HepG2 (cell line): Measurements from ENCODE around the gene PA2G4. TPM values are rescaled to one million over a fixed set of nuclear protein-coding genes. Genes with fewer than 3 reads are reported as not detected.

Experiments used
- ATAC-seq: fragments of 200-7000 bp; cut with Tn5 transposase; 3 replicates; pipeline ENCODE4 v1.9.1; 2020; ENCODE audit warnings: mild to moderate bottlenecking, moderate library complexity
- BruUV-seq: library from RNA; stranded (reverse); fragments of 400-500 nt; replicated peaks from 2 replicates; lab custom pipeline; 2021; lab: Mats Ljungman, UMichigan
- CTCF ChIA-PET: fragments of 300-600 bp; formaldehyde crosslinking; extraction: SDS; loops from one replicate; lab custom pipeline; 2021; ENCODE audit warnings: low total read pairs, inconsistent platforms, low intra/inter-chr PET ratio; lab: Yijun Ruan, JAX
- POLR2A ChIA-PET: fragments of 350-600 bp; sonication (Branson Sonifier 250); formaldehyde crosslinking; loops from one replicate; lab custom pipeline; 2020; ENCODE audit warnings: antibody characterized with exemption, inconsistent platforms; lab: Yijun Ruan, JAX
- DNase-seq: peaks from one replicate; pipeline ENCODE4 v3.0.0-alpha.2; 2015; ENCODE audit warnings: low spot score
- FAIRE-seq: peaks from 3 replicates; lab custom pipeline; 2011; peaks lifted over from hg19 to GRCh38; lab: Jason Lieb, UNC
- H2AFZ ChIP-seq: one replicate; pipeline ENCODE4 v1.6.1; 2011; ENCODE audit warnings: low read length, inconsistent platforms
- H3K27ac ChIP-seq: fragments of 300-600 bp; 3 replicates; pipeline ENCODE4 v1.8.0; 2011; ENCODE audit warnings: mixed run types, mild to moderate bottlenecking, mixed read lengths, low read length, inconsistent platforms; ENCODE audit not compliant: insufficient read depth; ENCODE audit errors: extremely low read length
- H3K27me3 ChIP-seq, 2 experiments: fragments of 200-600 bp in 1 of 2; 2 replicates in 1 of 2; 3 replicates in 1 of 2; pipeline versions ENCODE4 v1.6.0 to v1.8.0; 2011; ENCODE audit warnings: low read length in 2 of 2, mild to moderate bottlenecking in 2 of 2, moderate library complexity in 2 of 2, inconsistent platforms in 1 of 2; ENCODE audit not compliant: insufficient read depth in 2 of 2, control insufficient read depth in 1 of 2
- H3K36me3 ChIP-seq, 2 experiments: fragments of 200-600 bp in 1 of 2; replicated peaks in 1 of 2; 2 replicates in 1 of 2; 3 replicates in 1 of 2; pipeline versions ENCODE4 v1.5.1 to v1.8.0; 2011; ENCODE audit warnings: low read length in 2 of 2, inconsistent platforms in 1 of 2; ENCODE audit not compliant: insufficient read depth in 2 of 2, control insufficient read depth in 1 of 2
- H3K4me1 ChIP-seq: 2 replicates; pipeline ENCODE4 v1.5.1; 2012; ENCODE audit warnings: low read length, inconsistent platforms; ENCODE audit not compliant: insufficient read depth
- H3K4me2 ChIP-seq: 2 replicates; pipeline ENCODE4 v1.6.0; 2011; ENCODE audit warnings: low read depth, low read length, inconsistent platforms
- H3K4me3 ChIP-seq, 3 experiments: fragments of 200-600 bp in 1 of 3; sonication (generic), shearing (Covaris generic) in 1 of 3; replicated peaks in 1 of 3; 2 replicates each; pipeline ENCODE4 v1.5.1; 2011 to 2016; ENCODE audit warnings: low read length in 3 of 3, inconsistent platforms in 2 of 3, low read depth in 2 of 3, mild to moderate bottlenecking in 2 of 3, control low read depth in 1 of 3, mixed read lengths in 1 of 3; ENCODE audit not compliant: insufficient read depth in 1 of 3
- H3K79me2 ChIP-seq: one replicate; pipeline ENCODE4 v1.6.1; 2011; ENCODE audit warnings: low read length, inconsistent platforms; ENCODE audit not compliant: insufficient read depth
- H3K9ac ChIP-seq: 2 replicates; pipeline ENCODE4 v1.6.0; 2011; ENCODE audit warnings: mild to moderate bottlenecking, low read depth, low read length, inconsistent platforms; ENCODE audit not compliant: insufficient read depth
- H3K9me3 ChIP-seq: 2 replicates; pipeline ENCODE4 v1.5.1; 2012; ENCODE audit warnings: mild to moderate bottlenecking, low read length
- H4K20me1 ChIP-seq: 2 replicates; pipeline ENCODE4 v1.6.0; 2011; ENCODE audit warnings: inconsistent platforms, mild to moderate bottlenecking, low read length, moderate library complexity; ENCODE audit not compliant: insufficient read depth
- ATF7 ChIP-seq, 2 experiments: fragments of 450-650 bp in 1 of 2; sonication (generic) in 1 of 2; formaldehyde crosslinking in 1 of 2; IDR thresholded peaks; 2 replicates each; pipeline versions ENCODE4 v1.4.0 to v1.6.1; 2016 to 2020; ENCODE audit warnings: antibody characterized with exemption in 1 of 2, mild to moderate bottlenecking in 1 of 2, missing genetic modification reagents in 1 of 2
- ELF3 ChIP-seq: IDR thresholded peaks from 2 replicates; pipeline ENCODE4 v1.6.1; 2016; ENCODE audit warnings: missing genetic modification reagents, missing compliant biosample characterization
- FIP1L1 ChIP-seq: fragments of 200-400 bp; formaldehyde crosslinking; IDR thresholded peaks from 2 replicates; pipeline ENCODE4 v1.6.1; 2018; ENCODE audit warnings: low read depth, mild to moderate bottlenecking, low read length, moderate library complexity, borderline replicate concordance; ENCODE audit not compliant: insufficient read depth
- RCOR2 ChIP-seq: IDR thresholded peaks from 2 replicates; pipeline ENCODE4 v1.6.1; 2016; ENCODE audit warnings: missing biosample characterization, missing genetic modification reagents
- RELA ChIP-seq: sonication (generic); formaldehyde crosslinking; IDR thresholded peaks from 2 replicates; pipeline ENCODE4 v1.4.0; 2020; ENCODE audit warnings: missing genetic modification reagents
- ZNF777 ChIP-seq: sonication (generic); formaldehyde crosslinking; IDR thresholded peaks from 2 replicates; pipeline ENCODE4 v1.4.0; 2020; ENCODE audit warnings: missing genetic modification reagents
- ZNF782 ChIP-seq: sonication (generic); formaldehyde crosslinking; IDR thresholded peaks from 2 replicates; pipeline ENCODE4 v1.4.0; 2020; ENCODE audit warnings: missing genetic modification reagents, mild to moderate bottlenecking, borderline replicate concordance
- WGBS: methylation state at CpG from one replicate; pipeline ENCODE4 v1.1.6; 2017; ENCODE audit warnings: low lambda C conversion rate; 5-methylcytosine and 5-hydroxymethylcytosine counted together
- in situ Hi-C: cut with HindIII; loops from 2 replicates; pipeline ENCODE4 v1.10.0; 2017; ENCODE audit warnings: low pct_unique_long_range_greater_than_20kb; ENCODE audit not compliant: extremely low pct_ligation_motif_present
- intact Hi-C: fragments of 100-400 bp; cut with micrococcal nuclease; formaldehyde crosslinking; loops from one replicate; pipeline ENCODE4 v1.10.0; 2022; ENCODE audit not compliant: unreplicated experiment
- polyA plus RNA-seq, 8 experiments: library from polyadenylated mRNA; depleted of rRNA in 3 of 8; stranded (reverse) in 7 of 8; unstranded in 1 of 8; fragments of >200 nt; fragmentation: Illumina TruSeq in 4 of 8; extraction: Trizol in 4 of 8; gene quantifications; 2 replicates each; pipeline versions ENCODE4 v1.2.1 to v1.2.3, GENCODE V29; 2011 to 2016; ENCODE audit warnings: low read depth in 4 of 8, missing spikeins in 1 of 8, mixed read lengths in 1 of 8; ENCODE audit not compliant: insufficient read depth in 1 of 8
- total RNA-seq, 5 experiments: library from RNA; depleted of rRNA; stranded (reverse); fragments of >200 nt; fragmentation: Illumina TruSeq; extraction: Trizol; gene quantifications; 2 replicates each; pipeline ENCODE4 v1.2.3, GENCODE V29; 2016; ENCODE audit warnings: low read depth in 1 of 5
- TF ChIP-seq, protein P1 (sequence below): sonication (generic); formaldehyde crosslinking; IDR thresholded peaks from 2 replicates; pipeline ENCODE4 v1.4.0; 2020; ENCODE audit warnings: mild to moderate bottlenecking, missing genetic modification reagents
- TF ChIP-seq, protein P2 (sequence below): sonication (generic); formaldehyde crosslinking; IDR thresholded peaks from 2 replicates; pipeline ENCODE4 v1.4.0; 2020; ENCODE audit warnings: missing genetic modification reagents, borderline replicate concordance
- TF ChIP-seq, protein P3 (sequence below): sonication (generic); formaldehyde crosslinking; IDR thresholded peaks from 2 replicates; pipeline ENCODE4 v1.4.0; 2020; ENCODE audit warnings: mild to moderate bottlenecking, missing genetic modification reagents
- TF ChIP-seq, protein P4 (sequence below): sonication (generic); formaldehyde crosslinking; IDR thresholded peaks from 2 replicates; pipeline ENCODE4 v1.9.0; 2022; ENCODE audit warnings: missing genetic modification reagents, mild to moderate bottlenecking, borderline replicate concordance
- TF ChIP-seq, protein P5 (sequence below): sonication (generic); formaldehyde crosslinking; IDR thresholded peaks from 2 replicates; pipeline ENCODE4 v1.4.0; 2020; ENCODE audit warnings: missing genetic modification reagents

Gene PA2G4
- total and polyA plus RNA-seq, 2 of the 13 experiments (the other 11 are each of a cell fraction or from before 2014, with no cell fraction given) = 147 to 240 TPM

DNA sequence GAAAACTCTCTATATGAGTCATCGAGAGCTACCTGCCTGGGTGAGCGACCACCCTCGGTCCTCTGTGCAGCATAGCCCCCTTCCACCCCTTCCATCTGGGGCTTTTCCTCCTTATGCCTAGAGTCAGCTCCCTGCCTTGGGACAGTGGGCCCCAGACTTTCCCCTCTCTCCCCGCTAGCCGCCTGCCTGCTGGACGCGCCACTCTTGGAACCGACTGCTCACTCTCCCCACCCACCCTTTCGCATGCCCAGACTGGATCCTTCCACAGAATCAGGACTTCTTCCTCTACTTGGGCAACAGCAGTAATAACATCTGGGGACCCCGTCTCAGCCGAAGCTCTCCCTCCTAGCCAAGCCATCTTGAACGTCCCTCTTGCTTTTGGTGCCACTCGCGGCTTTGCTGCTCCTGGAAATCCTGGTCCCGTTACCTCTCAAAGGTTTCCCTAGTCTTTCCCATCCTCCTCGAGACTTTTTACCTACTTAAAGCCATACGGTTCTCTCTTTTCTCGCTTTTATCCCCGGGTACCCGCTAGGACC, 24.4 kb downstream of the PA2G4 start:
- Histone ChIP-seq H3K27me3 (no peaks in the 10 kb centered on the region), H3K36me3 (peaks cover 13 to 32% of the 10 kb centered on the region in 2 experiments), H2AFZ (no peak overlapping the region), H3K79me2 (peaks cover 17% of the 10 kb centered on the region), H3K27ac (peak overlapping the region; percentile 57), H4K20me1 (no peaks in the 10 kb centered on the region), H3K9me3 (no peaks in the 10 kb centered on the region), H3K4me2 (peak overlapping the region; percentile 86), H3K4me3 (peak overlapping the region; percentile 72 to 89 (median 83)), H3K4me1 (peaks cover 55% of the 10 kb centered on the region), H3K9ac (peak overlapping the region; percentile 80)
- in situ Hi-C loops (loop anchor here (5.0 kb wide), 1 partner anchor 59 kb away; the partner anchor contains the start of gene SMARCC2), intact Hi-C loops (no loop called here)
- BruUV-seq = no TSS peak
- ATAC-seq (peak; percentile 33), FAIRE-seq (no peak), DNase-seq (no peak)
- POLR2A ChIA-PET = interaction anchor here (0.9 to 3.8 kb wide), 24 partner anchors 10 to 508 kb away, joined by 3 to 58 read pairs (median 6); partner anchors contain the start of genes COQ10A, ERBB3, GLS2 and MYL6
- CTCF ChIA-PET = interaction anchor here (4.2 kb wide), 1 partner anchor 61 kb away, joined by 24 read pairs; the partner anchor contains the start of gene SMARCC2
- 0% methylated on average over 16 of the region's 20 CpGs for WGBS
- TF ChIP-seq ATF7 (IDR thresholded peaks at IDR 0.05) = no peak
- no peak for TF ChIP-seq ATF7 (CRISPR knock-in tag; IDR thresholded peaks at IDR 0.05)
- no peak for TF ChIP-seq FIP1L1
- TF ChIP-seq, protein P1, sequence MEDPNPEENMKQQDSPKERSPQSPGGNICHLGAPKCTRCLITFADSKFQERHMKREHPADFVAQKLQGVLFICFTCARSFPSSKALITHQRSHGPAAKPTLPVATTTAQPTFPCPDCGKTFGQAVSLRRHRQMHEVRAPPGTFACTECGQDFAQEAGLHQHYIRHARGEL = no peak
- no peak for TF ChIP-seq RCOR2
- TF ChIP-seq, protein P2, sequence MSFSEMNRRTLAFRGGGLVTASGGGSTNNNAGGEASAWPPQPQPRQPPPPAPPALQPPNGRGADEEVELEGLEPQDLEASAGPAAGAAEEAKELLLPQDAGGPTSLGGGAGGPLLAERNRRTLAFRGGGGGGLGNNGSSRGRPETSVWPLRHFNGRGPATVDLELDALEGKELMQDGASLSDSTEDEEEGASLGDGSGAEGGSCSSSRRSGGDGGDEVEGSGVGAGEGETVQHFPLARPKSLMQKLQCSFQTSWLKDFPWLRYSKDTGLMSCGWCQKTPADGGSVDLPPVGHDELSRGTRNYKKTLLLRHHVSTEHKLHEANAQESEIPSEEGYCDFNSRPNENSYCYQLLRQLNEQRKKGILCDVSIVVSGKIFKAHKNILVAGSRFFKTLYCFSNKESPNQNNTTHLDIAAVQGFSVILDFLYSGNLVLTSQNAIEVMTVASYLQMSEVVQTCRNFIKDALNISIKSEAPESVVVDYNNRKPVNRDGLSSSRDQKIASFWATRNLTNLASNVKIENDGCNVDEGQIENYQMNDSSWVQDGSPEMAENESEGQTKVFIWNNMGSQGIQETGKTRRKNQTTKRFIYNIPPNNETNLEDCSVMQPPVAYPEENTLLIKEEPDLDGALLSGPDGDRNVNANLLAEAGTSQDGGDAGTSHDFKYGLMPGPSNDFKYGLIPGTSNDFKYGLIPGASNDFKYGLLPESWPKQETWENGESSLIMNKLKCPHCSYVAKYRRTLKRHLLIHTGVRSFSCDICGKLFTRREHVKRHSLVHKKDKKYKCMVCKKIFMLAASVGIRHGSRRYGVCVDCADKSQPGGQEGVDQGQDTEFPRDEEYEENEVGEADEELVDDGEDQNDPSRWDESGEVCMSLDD = no peak
- 0 out of 2 replicates have a peak, but pooled peaks have one; percentile 15 for TF ChIP-seq ZNF777 (CRISPR knock-in tag)
- TF ChIP-seq, protein P3, sequence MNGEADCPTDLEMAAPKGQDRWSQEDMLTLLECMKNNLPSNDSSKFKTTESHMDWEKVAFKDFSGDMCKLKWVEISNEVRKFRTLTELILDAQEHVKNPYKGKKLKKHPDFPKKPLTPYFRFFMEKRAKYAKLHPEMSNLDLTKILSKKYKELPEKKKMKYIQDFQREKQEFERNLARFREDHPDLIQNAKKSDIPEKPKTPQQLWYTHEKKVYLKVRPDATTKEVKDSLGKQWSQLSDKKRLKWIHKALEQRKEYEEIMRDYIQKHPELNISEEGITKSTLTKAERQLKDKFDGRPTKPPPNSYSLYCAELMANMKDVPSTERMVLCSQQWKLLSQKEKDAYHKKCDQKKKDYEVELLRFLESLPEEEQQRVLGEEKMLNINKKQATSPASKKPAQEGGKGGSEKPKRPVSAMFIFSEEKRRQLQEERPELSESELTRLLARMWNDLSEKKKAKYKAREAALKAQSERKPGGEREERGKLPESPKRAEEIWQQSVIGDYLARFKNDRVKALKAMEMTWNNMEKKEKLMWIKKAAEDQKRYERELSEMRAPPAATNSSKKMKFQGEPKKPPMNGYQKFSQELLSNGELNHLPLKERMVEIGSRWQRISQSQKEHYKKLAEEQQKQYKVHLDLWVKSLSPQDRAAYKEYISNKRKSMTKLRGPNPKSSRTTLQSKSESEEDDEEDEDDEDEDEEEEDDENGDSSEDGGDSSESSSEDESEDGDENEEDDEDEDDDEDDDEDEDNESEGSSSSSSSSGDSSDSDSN (CRISPR knock-in tag) = peak; percentile 57
- TF ChIP-seq, protein P4, sequence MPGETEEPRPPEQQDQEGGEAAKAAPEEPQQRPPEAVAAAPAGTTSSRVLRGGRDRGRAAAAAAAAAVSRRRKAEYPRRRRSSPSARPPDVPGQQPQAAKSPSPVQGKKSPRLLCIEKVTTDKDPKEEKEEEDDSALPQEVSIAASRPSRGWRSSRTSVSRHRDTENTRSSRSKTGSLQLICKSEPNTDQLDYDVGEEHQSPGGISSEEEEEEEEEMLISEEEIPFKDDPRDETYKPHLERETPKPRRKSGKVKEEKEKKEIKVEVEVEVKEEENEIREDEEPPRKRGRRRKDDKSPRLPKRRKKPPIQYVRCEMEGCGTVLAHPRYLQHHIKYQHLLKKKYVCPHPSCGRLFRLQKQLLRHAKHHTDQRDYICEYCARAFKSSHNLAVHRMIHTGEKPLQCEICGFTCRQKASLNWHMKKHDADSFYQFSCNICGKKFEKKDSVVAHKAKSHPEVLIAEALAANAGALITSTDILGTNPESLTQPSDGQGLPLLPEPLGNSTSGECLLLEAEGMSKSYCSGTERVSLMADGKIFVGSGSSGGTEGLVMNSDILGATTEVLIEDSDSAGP (CRISPR knock-in tag) = 0 out of 2 replicates have a peak, but pooled peaks have one; percentile 1
- 0 out of 2 replicates have a peak, but pooled peaks have one; percentile 24 for TF ChIP-seq ZNF782 (CRISPR knock-in tag)
- TF ChIP-seq, protein P5, sequence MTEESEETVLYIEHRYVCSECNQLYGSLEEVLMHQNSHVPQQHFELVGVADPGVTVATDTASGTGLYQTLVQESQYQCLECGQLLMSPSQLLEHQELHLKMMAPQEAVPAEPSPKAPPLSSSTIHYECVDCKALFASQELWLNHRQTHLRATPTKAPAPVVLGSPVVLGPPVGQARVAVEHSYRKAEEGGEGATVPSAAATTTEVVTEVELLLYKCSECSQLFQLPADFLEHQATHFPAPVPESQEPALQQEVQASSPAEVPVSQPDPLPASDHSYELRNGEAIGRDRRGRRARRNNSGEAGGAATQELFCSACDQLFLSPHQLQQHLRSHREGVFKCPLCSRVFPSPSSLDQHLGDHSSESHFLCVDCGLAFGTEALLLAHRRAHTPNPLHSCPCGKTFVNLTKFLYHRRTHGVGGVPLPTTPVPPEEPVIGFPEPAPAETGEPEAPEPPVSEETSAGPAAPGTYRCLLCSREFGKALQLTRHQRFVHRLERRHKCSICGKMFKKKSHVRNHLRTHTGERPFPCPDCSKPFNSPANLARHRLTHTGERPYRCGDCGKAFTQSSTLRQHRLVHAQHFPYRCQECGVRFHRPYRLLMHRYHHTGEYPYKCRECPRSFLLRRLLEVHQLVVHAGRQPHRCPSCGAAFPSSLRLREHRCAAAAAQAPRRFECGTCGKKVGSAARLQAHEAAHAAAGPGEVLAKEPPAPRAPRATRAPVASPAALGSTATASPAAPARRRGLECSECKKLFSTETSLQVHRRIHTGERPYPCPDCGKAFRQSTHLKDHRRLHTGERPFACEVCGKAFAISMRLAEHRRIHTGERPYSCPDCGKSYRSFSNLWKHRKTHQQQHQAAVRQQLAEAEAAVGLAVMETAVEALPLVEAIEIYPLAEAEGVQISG (CRISPR knock-in tag) = no peak; the same call in 1 of the 2 replicates
- 0 out of 2 replicates have a peak, but pooled peaks have one; percentile 4 for TF ChIP-seq RELA (CRISPR knock-in tag)
- TF ChIP-seq ELF3 = no peak
